Measurements from ENCODE around the gene TP53INP2. TPM values are rescaled to one million over a fixed set of nuclear protein-coding genes. Genes with fewer than 3 reads are reported as not detected.
"Not testable (repeated sequence)": the region's sequence is repeated elsewhere in the genome, so short reads cannot be mapped to it uniquely, and the experiment has no call there.

TP53INP2 gene
- total and polyA plus RNA-seq, 2 donors (not counting 1 experiment from before 2014, with no cell fraction given), result 7.7 to 14.7 TPM

GRCh38 chr20:34712525-34713192, 8.5 kb downstream of the TP53INP2 start:
- Histone ChIP-seq H3K79me2 (ENCODE audit: control insufficient read depth, insufficient read depth, low read length) (no peaks in the 10 kb centered on the region), H3K27ac (ENCODE audit: low read length in 2 of 2) (no peak overlapping the region), H3K27me3 (replicated peaks in 1 of 4; ENCODE audit: control extremely low read depth in 1 of 4, control insufficient read depth in 3 of 4, insufficient read depth in 4 of 4, low read length in 3 of 4) (no peaks in the 10 kb centered on the region), H3K36me3 (replicated peaks in 1 of 2; ENCODE audit: control extremely low read depth in 1 of 2, control insufficient read depth in 1 of 2, extremely low read depth in 1 of 2, insufficient read depth in 2 of 2, low read length in 1 of 2) (peaks cover 0 to 9% of the 10 kb centered on the region in 2 experiments), H2AFZ (ENCODE audit: insufficient read depth, low read depth, low read length, poor library complexity, severe bottlenecking) (no peak overlapping the region), H3K4me1 (ENCODE audit: control insufficient read depth in 2 of 2, insufficient read depth in 2 of 2, low read length in 2 of 2) (peaks cover 10 to 14% of the 10 kb centered on the region in 2 donors), H4K20me1 (ENCODE audit: control insufficient read depth, insufficient read depth, low read length, poor library complexity, severe bottlenecking) (peaks cover 7% of the 10 kb centered on the region), H3K9me3 (ENCODE audit: control extremely low read depth in 1 of 3, control insufficient read depth in 2 of 3, insufficient read depth in 1 of 3, low read length in 2 of 3) (no peaks in the 10 kb centered on the region), H3K9ac (ENCODE audit: low read length) (no peak overlapping the region), H3K4me2 (replicated peaks; ENCODE audit: low read depth, low read length, poor library complexity, severe bottlenecking) (no peak overlapping the region), H3K4me3 (ENCODE audit: control extremely low read depth in 1 of 5, extremely low read depth in 1 of 5, insufficient read depth in 1 of 5, low read depth in 2 of 5, low read length in 4 of 5) (no peak overlapping the region)
- H3K4me1 Mint-ChIP-seq, result peaks cover 17% of the 10 kb centered on the region
- H3K27me3 Mint-ChIP-seq, result no peaks in the 10 kb centered on the region
- ChIA-PET CTCF (interaction anchor here (1.1 to 1.6 kb wide), 2 partner anchors 174 to 176 kb away, joined by 3 to 5 read pairs; no protein-coding TSS in a partner anchor), POLR2A (no interaction called here)
- H3K27ac Mint-ChIP-seq, result no peak overlapping the region
- ATAC-seq (ENCODE audit: low read depth), result no peak
- no peak for DNase-seq
- TF ChIP-seq CTCF (IDR thresholded peaks at IDR 0.05), result no peak
- TF ChIP-seq EZH2 (IDR thresholded peaks at IDR 0.05; ENCODE audit: borderline replicate concordance, insufficient read depth, low read depth, low read length, poor library complexity, severe bottlenecking), result no peak
- no peak overlapping the region for H3K4me3 Mint-ChIP-seq
- intact Hi-C loops (cut with micrococcal nuclease), result no loop called here
- WGBS (ENCODE audit: insufficient coverage), result 85% methylated on average over 2 of the region's 5 CpGs
- no peaks in the 10 kb centered on the region for H3K9me3 Mint-ChIP-seq (ENCODE audit: insufficient read depth)

- ATAC-seq (ENCODE audit: low read depth) (no peak), DNase-seq (no peak)
- H3K4me3 ChIP-seq (ENCODE audit: control extremely low read depth in 1 of 5, extremely low read depth in 1 of 5, insufficient read depth in 1 of 5, low read depth in 2 of 5, low read length in 4 of 5), result no peak overlapping the region
- intact Hi-C loops (cut with micrococcal nuclease), result no loop called here
- peaks cover 14% of the 10 kb centered on the region for H3K4me1 Mint-ChIP-seq
- no peaks in the 10 kb centered on the region for H3K27me3 Mint-ChIP-seq
- no peak overlapping the region for H3K27ac Mint-ChIP-seq
- H3K9me3 Mint-ChIP-seq (ENCODE audit: insufficient read depth), result no peaks in the 10 kb centered on the region
- no CpG with 5 or more reads among the region's 1 CpG for WGBS (ENCODE audit: insufficient coverage)
- no peak overlapping the region for H3K27ac ChIP-seq (ENCODE audit: low read length in 2 of 2)
- POLR2A ChIA-PET, result interaction anchor here (0.6 kb wide), 1 partner anchor 38 kb away, joined by 3 read pairs; no protein-coding TSS in a partner anchor
- H3K36me3 ChIP-seq (replicated peaks in 1 of 2; ENCODE audit: control extremely low read depth in 1 of 2, control insufficient read depth in 1 of 2, extremely low read depth in 1 of 2, insufficient read depth in 2 of 2, low read length in 1 of 2), result peaks cover 0 to 9% of the 10 kb centered on the region in 2 experiments
- no peaks in the 10 kb centered on the region for H3K9me3 ChIP-seq (ENCODE audit: control extremely low read depth in 1 of 3, control insufficient read depth in 2 of 3, insufficient read depth in 1 of 3, low read length in 2 of 3)
- no peak overlapping the region for H3K9ac ChIP-seq (ENCODE audit: low read length)
- no peak for TF ChIP-seq EZH2 (IDR thresholded peaks at IDR 0.05; ENCODE audit: borderline replicate concordance, insufficient read depth, low read depth, low read length, poor library complexity, severe bottlenecking)
- no peak overlapping the region for H3K4me3 Mint-ChIP-seq
- no peak overlapping the region for H3K4me2 ChIP-seq (replicated peaks; ENCODE audit: low read depth, low read length, poor library complexity, severe bottlenecking)
- H4K20me1 ChIP-seq (ENCODE audit: control insufficient read depth, insufficient read depth, low read length, poor library complexity, severe bottlenecking), result peaks cover 7% of the 10 kb centered on the region
- H3K27me3 ChIP-seq (replicated peaks in 1 of 4; ENCODE audit: control extremely low read depth in 1 of 4, control insufficient read depth in 3 of 4, insufficient read depth in 4 of 4, low read length in 3 of 4), result no peaks in the 10 kb centered on the region
- no peaks in the 10 kb centered on the region for H3K79me2 ChIP-seq (ENCODE audit: control insufficient read depth, insufficient read depth, low read length)
- H2AFZ ChIP-seq (ENCODE audit: insufficient read depth, low read depth, low read length, poor library complexity, severe bottlenecking), result no peak overlapping the region
- peaks cover 8 to 14% of the 10 kb centered on the region in 2 donors for H3K4me1 ChIP-seq (ENCODE audit: control insufficient read depth in 2 of 2, insufficient read depth in 2 of 2, low read length in 2 of 2)
- CTCF ChIA-PET, result interaction anchor here (0.6 to 1.6 kb wide), 6 partner anchors 19 to 1173 kb away, joined by 3 to 5 read pairs (median 3); no protein-coding TSS in a partner anchor
Measured at GRCh38 chr20:34713194-34713943, 9.2 kb downstream of the TP53INP2 start.

- DNase-seq; intact Hi-C loops (cut with micrococcal nuclease); H3K4me2 ChIP-seq (replicated peaks; ENCODE audit: low read depth, low read length, poor library complexity, severe bottlenecking); H4K20me1 ChIP-seq (ENCODE audit: control insufficient read depth, insufficient read depth, low read length, poor library complexity, severe bottlenecking); H3K4me3 ChIP-seq (ENCODE audit: control extremely low read depth in 1 of 5, extremely low read depth in 1 of 5, insufficient read depth in 1 of 5, low read depth in 2 of 5, low read length in 4 of 5); H3K27me3 Mint-ChIP-seq; H3K27me3 ChIP-seq (replicated peaks in 1 of 4; ENCODE audit: control extremely low read depth in 1 of 4, control insufficient read depth in 3 of 4, insufficient read depth in 4 of 4, low read length in 3 of 4); H3K4me1 ChIP-seq (ENCODE audit: control insufficient read depth in 2 of 2, insufficient read depth in 2 of 2, low read length in 2 of 2); H2AFZ ChIP-seq (ENCODE audit: insufficient read depth, low read depth, low read length, poor library complexity, severe bottlenecking); ATAC-seq (ENCODE audit: low read depth); H3K27ac ChIP-seq (ENCODE audit: low read length in 2 of 2); H3K79me2 ChIP-seq (ENCODE audit: control insufficient read depth, insufficient read depth, low read length); H3K9me3 ChIP-seq (ENCODE audit: control extremely low read depth in 1 of 3, control insufficient read depth in 2 of 3, insufficient read depth in 1 of 3, low read length in 2 of 3); H3K4me3 Mint-ChIP-seq; H3K9me3 Mint-ChIP-seq (ENCODE audit: insufficient read depth); H3K9ac ChIP-seq (ENCODE audit: low read length); H3K27ac Mint-ChIP-seq; H3K36me3 ChIP-seq (replicated peaks in 1 of 2; ENCODE audit: control extremely low read depth in 1 of 2, control insufficient read depth in 1 of 2, extremely low read depth in 1 of 2, insufficient read depth in 2 of 2, low read length in 1 of 2): not testable (repeated sequence)
- ChIA-PET POLR2A (interaction anchor here (0.6 kb wide), 1 partner anchor 37 kb away, joined by 3 read pairs; no protein-coding TSS in a partner anchor), CTCF (interaction anchor here (0.6 to 1.6 kb wide), 7 partner anchors 18 to 1172 kb away, joined by 3 to 5 read pairs (median 3); no protein-coding TSS in a partner anchor)
- WGBS (ENCODE audit: insufficient coverage), result 100% methylated on average over 7 of the region's 10 CpGs
- peaks cover 14% of the 10 kb centered on the region for H3K4me1 Mint-ChIP-seq
Measured at GRCh38 chr20:34713944-34714515, 9.9 kb downstream of the TP53INP2 start.
